Esophagus muscularis mucosa (tissue), 3 donors: ENCODE data around the gene ZNF416.

Source experiments
- POLR2A ChIP-seq: fragments of 450-650 bp; IDR thresholded peaks from one replicate; pipeline ENCODE4 v1.6.1; 2017; ENCODE audit warnings: antibody characterized with exemption, moderate library complexity, mild to moderate bottlenecking, low read depth
- POLR2AphosphoS5 ChIP-seq, 2 donors: sonication (generic); formaldehyde crosslinking; IDR thresholded peaks; one replicate each; pipeline ENCODE4 v1.6.1; 2017; ENCODE audit warnings: antibody characterized with exemption in 2 of 2
- TF ChIP-seq, protein P1 (sequence below), 3 experiments: fragments of 200-600 bp in 2 of 3; fragments of 450-650 bp in 1 of 3; sonication (generic) in 2 of 3; IDR thresholded peaks; one replicate each; pipeline ENCODE4 v1.5.1; 2017 to 2019; ENCODE audit warnings: antibody characterized with exemption in 3 of 3, mild to moderate bottlenecking in 2 of 3, moderate library complexity in 1 of 3

DNA sequence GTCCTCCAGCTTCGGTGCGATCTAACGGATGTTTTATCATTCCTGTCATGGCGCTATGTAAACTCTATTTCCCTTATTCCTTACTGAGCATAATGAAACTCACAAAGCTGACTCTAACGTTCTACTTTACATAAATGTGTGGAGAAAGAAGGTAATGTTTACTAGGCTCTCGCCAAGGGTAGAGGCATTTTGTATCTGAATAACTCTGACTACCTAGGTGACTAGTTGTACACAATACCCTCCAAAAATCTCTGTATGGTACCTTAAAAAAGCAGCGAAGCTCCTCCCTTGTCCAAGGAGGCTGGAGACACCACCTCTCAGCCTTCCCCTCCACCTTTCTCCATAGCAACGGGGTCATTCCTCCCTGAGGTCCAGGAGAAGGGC, 20.7 kb upstream of the ZNF416 start:
- no peak for TF ChIP-seq POLR2A
- TF ChIP-seq, protein P1, sequence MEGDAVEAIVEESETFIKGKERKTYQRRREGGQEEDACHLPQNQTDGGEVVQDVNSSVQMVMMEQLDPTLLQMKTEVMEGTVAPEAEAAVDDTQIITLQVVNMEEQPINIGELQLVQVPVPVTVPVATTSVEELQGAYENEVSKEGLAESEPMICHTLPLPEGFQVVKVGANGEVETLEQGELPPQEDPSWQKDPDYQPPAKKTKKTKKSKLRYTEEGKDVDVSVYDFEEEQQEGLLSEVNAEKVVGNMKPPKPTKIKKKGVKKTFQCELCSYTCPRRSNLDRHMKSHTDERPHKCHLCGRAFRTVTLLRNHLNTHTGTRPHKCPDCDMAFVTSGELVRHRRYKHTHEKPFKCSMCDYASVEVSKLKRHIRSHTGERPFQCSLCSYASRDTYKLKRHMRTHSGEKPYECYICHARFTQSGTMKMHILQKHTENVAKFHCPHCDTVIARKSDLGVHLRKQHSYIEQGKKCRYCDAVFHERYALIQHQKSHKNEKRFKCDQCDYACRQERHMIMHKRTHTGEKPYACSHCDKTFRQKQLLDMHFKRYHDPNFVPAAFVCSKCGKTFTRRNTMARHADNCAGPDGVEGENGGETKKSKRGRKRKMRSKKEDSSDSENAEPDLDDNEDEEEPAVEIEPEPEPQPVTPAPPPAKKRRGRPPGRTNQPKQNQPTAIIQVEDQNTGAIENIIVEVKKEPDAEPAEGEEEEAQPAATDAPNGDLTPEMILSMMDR (IDR thresholded peaks at IDR 0.05), result no peak
- TF ChIP-seq POLR2AphosphoS5 (IDR thresholded peaks at IDR 0.05), result no peak
